Endometrial microvascular endothelial cells (primary cell): ENCODE results near the gene ERBB4. TPM values are rescaled to one million over a fixed set of nuclear protein-coding genes. Genes with fewer than 3 reads are reported as not detected.

Experiments
- in situ Hi-C: cut with HindIII; loops from 2 replicates; pipeline ENCODE4 v1.10.0; 2017; ENCODE audit warnings: low sequenced_read_pairs, low pct_unique_long_range_greater_than_20kb; ENCODE audit errors: inconsistent ontology term
- total RNA-seq: library from RNA; depleted of rRNA; stranded (reverse); fragments of >200 nt; gene quantifications from one replicate; pipeline ENCODE4 v1.2.3, GENCODE V29; 2015; ENCODE audit errors: inconsistent ontology term

ERBB4 gene
- total RNA-seq, 1 donor from 2014 or later = not detected

- in situ Hi-C loops = no loop called here
Observed at GRCh38 chr2:211468877-211469663, 1069.5 kb downstream of the ERBB4 start.

DNA sequence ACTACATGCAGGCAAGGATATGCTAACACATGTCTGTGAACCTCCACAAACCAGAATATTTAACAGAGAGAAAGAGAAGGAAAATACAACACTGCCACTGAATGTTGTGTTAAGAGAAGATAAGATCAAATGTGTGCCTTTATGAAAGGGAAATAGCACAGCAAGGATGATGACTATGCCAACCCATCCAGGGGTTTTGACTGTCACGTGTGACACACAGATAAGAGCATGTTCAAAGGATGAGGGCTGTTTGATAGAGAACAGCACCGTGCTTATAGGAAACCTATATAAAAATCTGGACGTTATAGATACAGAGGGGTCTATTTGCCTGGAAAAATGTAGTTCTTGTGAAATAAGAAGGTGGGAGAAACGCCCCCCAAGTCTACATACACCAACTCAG, 1070.4 kb downstream of the ERBB4 start:
- in situ Hi-C loops = no loop called here

DNA sequence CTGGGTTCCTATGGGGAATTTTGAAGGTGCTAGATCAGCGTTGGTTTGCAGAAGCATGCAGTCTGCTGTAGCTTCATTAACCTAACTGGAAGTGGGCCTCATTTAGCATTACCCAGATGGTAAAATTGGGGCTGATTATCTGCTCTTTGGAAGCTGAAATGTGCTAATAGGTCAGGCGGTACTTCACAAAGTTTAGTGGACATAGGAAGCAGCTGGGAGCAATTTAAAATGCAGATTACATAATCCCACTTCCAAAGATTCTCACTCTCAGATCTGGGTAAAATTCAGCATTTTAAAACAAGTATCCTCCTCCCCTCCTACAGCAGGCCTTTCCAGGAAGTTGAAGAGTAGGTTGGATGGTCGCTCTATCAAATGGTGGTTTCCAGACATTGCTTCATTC, 1075.2 kb downstream of the ERBB4 start:
- in situ Hi-C loops = no loop called here

GRCh38 chr2:211458974-211459373, 1079.6 kb downstream of the ERBB4 start:
- in situ Hi-C loops = no loop called here

- in situ Hi-C loops = no loop called here
Observed at GRCh38 chr2:211457325-211457724, 1081.3 kb downstream of the ERBB4 start.

GRCh38 chr2:211455216-211455841, 1083.3 kb downstream of the ERBB4 start:
- in situ Hi-C loops = no loop called here

- in situ Hi-C loops = no loop called here
Observed at GRCh38 chr2:211454679-211455078, 1083.9 kb downstream of the ERBB4 start.

DNA sequence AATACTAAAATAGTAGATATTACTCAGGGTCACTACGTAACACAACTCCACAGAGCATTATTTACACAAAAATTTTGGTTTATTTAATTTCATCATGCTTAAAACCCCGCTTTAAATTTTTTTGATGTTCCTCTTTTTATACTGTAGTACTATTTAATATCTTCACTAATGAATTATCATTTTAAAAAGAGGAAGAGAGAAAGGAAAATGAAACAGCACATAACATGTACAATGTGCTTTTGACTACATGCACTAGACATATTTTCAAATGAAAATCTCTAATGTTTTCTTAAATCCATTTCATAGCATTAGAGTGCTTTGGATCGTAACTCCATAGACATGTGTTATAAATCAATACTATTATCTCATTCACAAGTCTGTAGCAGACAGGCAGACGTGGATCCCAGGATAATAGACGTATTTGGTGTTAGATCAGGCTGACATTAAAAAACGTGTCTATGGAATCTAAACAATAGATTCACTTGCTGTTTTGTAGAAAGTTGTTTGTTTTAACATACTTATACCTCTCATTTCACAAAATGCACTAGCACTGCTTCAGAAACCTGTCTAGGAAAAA, 1085.2 kb downstream of the ERBB4 start:
- in situ Hi-C loops = no loop called here

- in situ Hi-C loops = no loop called here
Observed at GRCh38 chr2:211451642-211452041, 1087.0 kb downstream of the ERBB4 start.

DNA sequence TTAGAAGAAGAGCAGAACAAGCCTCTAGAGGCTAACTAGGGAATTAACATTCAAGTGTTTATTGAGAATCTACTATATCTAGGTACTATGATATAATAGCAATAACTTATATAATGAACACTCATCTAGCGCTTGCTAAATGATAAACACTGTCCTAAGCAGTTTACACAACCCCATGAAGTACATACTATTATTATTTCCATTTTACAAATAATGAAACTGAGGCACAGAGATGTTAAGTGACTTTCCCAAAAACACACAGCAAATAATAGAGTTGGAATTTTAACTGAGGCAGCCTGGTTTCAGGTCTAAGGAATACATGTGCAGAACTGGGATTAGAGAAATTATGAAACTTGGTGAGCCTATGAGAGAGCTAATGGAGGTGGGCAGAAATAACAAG, 1088.8 kb downstream of the ERBB4 start:
- in situ Hi-C loops = no loop called here

- in situ Hi-C loops = no loop called here
Observed at GRCh38 chr2:211447548-211447947, 1091.1 kb downstream of the ERBB4 start.

- in situ Hi-C loops = no loop called here
Observed at GRCh38 chr2:211440107-211440506, 1098.5 kb downstream of the ERBB4 start.

GRCh38 chr2:211439011-211439410, 1099.6 kb downstream of the ERBB4 start:
- in situ Hi-C loops = no loop called here

DNA sequence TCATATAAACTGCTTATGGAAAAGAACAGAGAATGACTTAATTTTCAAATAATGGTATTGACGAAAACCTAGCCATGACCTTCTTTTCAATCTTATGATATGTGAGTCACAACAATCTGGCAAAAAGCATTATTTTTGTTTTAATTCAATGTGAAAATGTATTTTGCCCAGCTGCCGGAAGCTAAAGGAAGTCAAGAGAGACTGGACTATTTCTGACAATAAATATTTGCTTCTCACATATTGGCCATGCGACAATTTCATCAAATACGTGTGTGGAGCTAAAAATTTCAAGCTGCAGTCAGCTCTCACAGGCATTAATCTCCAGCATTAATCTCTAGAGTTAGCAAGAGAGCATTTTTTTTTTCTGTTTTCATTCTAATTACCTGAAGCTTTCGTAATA, 1101.2 kb downstream of the ERBB4 start:
- in situ Hi-C loops = no loop called here

GRCh38 chr2:211436182-211436581, 1102.4 kb downstream of the ERBB4 start:
- in situ Hi-C loops = no loop called here

DNA sequence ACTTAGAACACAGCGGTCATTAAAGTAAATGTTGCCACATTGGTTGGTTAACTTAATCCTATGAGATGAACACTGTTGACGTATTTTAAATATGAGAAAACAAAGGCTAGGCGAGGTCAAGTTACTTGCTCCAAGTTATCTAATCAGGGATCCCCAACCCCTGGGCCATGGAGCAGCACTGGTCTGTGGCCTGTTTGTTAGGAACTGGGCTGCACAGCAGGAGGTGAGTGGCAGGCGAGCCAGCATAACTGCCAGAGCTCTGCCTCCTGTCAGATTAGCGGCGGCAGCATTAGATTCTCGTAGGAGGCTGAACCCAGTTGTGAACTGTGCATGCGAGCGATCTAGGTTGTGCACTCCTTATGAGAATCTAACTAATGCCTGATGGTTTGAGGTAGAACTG, 1103.3 kb downstream of the ERBB4 start:
- in situ Hi-C loops = no loop called here

DNA sequence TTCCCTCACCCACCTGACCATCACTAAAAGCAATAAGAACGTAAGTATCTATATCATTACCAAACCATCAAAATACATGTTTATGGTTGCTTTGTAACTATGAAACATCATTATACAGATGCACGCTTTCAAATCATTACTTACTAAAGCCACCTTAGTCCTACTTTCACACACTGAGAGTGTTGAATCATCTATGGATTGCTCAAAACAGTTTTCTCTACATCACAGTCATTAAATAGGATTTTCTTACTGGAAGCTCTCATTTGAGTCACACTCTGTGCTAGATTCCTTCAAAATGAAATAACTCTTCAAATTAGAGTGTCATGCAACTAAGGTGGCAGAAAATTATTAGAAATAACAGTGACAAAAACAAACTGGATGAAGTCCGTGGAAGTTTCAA, 1103.8 kb downstream of the ERBB4 start:
- in situ Hi-C loops = no loop called here

- in situ Hi-C loops = no loop called here
Observed at GRCh38 chr2:211429256-211429920, 1109.2 kb downstream of the ERBB4 start.

DNA sequence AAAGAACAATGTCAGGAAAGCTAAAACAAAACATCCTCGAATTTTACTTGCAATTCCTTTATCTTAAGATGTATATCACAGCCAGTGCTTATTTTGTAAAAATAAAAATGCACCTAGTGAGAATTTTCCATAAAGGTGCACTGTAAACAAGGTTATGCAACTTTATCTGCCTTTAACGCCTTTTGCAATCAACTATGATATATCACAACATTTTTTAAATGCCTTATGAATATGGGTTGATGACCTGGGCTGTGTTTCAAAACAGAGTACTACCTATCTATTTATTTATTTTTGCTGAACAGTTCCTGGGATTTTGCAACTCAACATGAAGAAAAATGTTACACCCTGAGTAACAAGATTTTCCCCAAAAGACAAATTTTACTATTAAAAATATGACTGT, 1112.4 kb downstream of the ERBB4 start:
- in situ Hi-C loops = no loop called here

GRCh38 chr2:211423018-211423417, 1115.6 kb downstream of the ERBB4 start:
- in situ Hi-C loops = no loop called here
